HG02642 (cell line): ENCODE results near the gene SLC66A3.

ENCODE experiments used
- ATAC-seq: cut with Tn5 transposase; IDR thresholded peaks from one replicate; pipeline ENCODE4 v1.9.1; 2021; ENCODE audit warnings: mild to moderate bottlenecking; ENCODE audit not compliant: unreplicated experiment, poor library complexity

Gene SLC66A3

GRCh38 chr2:11155381-11156035 lies at the start of gene SLC66A3:
SLC66A3 (plus strand) TSS chr2:11155467; CDS start chr2:11155547, 80 bp downstream.
- peak; percentile 82 for ATAC-seq

DNA sequence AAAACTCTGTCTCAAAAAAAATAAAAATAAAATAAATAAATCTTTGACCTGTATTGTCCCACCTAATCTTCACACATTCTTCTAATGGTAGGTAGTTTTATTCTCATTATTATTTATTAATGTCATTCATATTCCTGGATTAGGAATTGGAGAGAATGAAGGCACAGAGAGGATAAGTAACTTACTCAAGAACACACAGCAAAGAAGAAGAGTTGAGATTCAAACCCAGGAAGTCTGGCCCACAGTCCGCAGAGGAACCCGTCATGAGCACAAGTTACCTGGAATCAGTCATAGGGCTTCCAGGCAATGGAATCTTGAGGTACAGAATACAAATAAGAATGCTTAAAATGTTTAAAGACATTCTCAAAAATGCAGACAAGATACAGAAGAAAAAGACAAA lies 46.3 kb upstream of the SLC66A3 start:
- no peak for ATAC-seq

DNA sequence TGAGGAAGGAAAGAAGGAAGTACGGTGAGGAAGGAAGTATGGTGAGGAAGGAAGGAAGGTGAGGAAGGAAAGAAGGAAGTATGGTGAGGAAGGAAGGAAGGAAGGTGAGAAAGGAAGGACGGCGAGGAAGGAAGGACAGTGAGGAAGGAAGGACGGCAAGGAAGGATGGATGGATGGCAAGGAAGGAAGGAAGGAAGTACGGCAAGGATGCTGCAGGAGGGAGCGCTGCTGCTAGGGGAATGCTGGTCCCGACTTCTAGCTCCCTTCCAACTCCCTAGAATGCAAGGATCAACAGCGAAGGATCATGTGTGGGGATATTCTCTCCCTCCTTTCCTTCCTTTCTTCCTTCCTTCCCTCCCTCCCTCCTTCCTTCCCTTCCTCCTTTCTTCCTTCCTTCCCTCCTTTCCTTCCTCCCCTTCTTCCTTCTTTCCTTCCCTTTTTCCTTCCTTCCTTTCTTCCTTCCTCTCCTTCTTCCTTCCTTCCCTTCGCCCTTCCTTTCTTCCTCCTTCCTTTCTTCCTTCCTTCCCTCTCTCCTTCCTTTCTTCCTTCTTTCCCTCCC lies 42.3 kb upstream of the SLC66A3 start:
- ATAC-seq = no peak

DNA sequence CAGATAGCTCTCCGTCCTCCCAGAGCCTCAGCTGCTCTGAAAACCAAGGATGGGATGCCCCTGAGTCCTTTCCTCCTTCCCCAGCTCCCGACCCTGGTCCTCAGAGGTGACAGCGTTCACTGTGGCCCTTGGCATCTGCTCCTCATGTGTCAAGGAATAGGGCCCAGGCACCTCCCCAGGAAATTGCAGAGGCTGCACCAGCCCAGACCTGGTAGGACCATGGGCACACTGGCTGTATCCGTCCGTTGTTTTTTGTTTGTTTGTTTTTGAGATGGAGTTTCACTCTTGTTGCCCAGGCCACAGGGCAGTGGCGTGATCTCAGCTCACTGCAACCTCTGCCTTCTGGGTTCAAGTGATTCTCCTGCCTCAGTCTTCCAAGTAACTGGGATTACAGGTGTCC lies 37.5 kb upstream of the SLC66A3 start:
- no peak for ATAC-seq

- ATAC-seq = no peak
Measured at GRCh38 chr2:11118761-11119160, 36.5 kb upstream of the SLC66A3 start.

DNA sequence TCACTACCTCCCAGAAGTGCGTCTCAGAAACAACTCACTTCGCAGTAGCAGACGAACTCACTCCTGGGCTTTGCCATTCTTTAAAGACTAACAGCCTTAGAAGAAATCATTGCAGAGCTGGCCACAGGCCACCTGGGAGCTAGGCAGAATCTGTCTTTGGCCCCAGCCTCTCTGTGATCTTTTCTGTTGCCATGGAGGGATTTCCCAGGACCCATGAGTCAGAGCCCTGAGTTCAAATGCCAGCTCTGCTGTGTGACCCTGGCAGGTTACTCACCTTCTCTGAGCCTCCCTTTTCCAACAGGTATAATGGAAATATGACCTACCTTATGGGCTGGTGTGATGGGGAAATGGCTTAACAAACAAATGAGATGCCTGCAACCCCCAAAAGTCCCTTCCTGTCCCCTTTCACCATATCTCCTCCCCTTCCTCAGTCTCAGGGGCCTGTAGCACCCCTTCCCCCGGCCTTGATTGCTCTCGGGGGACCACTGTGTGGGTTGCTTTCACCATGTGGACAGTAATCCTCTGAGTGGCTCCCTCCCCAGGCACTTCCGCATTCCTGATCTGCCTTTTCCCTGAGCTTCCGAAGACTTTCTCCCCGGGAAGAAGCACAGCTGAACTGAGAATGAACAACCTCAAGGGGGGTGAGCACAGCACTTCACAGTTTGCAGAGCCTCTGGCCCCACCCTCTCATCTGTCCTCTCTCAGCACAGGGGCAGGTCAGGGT lies 34.0 kb upstream of the SLC66A3 start:
- no peak for ATAC-seq

DNA sequence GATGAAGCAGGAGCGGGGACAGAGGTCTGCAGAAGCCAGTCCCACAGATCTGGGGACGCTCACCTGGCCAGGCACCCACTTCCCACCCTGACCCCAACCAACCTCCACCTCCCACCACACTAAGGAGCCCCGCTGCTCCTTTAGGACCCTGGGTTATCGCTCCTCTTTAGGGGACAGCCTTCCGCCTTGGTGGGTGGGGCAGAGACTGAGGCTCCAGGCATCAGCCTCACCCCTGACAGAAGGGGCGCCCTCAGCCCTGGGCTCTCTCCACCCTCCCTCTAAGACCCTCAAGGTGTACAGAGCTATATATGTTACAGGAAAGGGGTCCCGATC lies 33.5 kb upstream of the SLC66A3 start:
- ATAC-seq = no peak

GRCh38 chr2:11122380-11122779 lies 32.9 kb upstream of the SLC66A3 start:
- ATAC-seq = no peak

DNA sequence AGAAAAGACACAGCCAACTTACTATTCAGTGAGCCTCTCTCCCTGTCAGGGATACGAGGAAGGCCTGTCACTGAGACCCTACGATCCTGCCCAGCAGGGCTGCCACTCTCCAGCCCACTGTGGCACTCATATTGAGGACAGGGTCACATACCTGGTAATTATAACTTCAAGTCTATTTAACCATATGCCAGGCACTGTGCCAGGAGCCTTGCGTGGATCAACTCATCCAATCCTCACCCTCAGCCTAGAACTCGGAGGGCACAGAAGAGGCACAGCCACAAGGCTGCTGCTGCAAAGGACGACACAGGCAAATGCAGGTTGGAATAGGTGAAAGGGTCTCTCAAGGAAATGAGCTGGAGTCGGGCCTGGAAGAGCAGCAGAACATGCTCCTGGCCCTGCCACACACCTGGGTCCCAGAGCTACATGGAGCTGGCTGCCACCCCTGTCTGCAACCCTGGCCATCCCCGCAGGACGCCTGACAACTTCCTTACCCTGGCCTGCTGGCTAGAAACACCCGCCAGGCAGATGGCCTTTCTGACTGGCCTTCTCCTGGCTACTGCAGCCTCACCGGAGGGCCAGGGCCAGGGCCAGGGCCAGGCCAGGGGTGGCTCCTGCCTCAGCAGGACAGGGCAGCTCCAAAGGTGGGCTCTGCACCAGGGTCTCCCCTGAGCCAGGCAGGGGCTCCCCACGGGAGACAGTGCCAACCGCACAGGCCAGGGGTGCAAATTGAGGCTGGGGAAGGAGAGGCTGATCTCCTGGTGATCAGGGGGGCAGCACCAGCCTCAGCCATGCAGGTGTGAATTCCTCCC lies 32.1 kb upstream of the SLC66A3 start:
- ATAC-seq = no peak

DNA sequence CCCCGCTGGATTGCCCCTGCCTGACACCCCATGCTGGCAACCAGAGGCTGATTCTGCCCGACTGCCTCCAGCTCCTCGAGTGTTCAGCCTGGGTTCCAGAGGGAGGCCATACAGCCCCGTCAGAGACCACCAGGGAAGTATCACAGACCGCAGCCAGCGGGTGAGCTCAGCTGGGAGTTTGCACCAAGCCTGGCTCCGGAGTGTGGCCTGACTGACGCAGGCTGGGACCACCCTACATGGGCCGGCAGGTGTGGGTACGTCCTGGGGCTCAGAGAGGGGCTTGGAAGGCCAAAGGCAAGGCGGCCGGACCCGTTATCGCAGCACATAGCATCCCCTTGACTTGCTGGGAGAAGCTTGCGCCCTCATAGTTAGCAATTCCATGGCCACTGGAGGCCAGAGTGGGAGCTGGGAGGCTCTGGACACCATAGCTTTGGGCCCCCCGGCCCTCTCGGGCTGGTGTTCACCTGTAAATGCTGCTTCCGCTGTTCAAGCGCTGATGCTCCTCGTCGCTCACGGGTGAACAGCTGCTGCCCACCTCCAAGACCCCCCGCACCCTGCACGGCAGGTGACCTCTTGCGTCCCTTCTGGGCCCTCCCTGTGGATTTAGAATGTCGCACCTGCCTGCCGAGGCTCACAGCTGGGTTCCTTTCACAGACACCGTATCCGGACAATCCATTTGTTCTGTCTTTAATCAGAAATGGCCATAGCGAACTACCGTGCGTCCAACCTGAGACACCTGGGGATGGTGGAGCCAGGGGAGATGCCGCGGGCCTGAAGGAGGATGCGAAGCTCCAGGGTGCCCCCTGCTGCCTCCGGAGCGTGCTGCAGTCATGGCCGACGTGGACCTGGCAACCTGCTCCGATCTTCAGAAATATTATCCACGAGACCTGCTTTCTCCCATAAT lies 31.2 kb upstream of the SLC66A3 start:
- peak; percentile 63 for ATAC-seq

DNA sequence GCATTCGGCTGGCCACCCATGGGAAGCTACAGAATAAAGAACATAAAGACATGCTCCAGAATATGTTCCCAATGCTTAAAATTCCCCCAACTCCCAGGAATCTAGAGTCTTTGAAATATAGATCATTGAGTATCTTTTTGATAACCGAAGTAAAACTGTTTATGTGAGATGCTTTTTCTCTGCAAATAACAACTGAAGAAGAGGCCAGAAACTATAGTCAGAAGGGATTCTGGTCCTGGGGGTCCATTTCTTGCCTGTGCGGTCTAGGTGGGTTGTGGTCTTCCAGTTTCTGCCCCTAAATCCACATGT lies 30.6 kb upstream of the SLC66A3 start:
- ATAC-seq = no peak

DNA sequence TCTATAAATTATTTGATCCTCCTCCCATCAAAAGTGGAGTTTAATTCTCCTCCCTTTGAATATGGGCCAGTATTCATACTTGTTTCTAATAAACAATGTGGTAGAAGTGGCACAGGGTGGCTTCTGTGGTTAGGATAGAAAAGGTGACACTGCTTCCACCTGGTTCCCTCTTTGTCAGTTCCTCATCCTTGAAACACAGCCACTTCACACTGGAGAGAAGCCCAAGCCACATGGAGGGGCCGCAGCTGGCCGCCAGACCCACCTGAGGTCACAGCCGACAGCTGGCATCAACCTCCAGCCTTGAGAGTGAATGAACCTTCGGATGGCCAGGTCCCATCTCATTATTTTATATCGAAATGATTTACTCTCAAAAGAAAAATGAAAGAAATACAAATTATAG lies 27.5 kb upstream of the SLC66A3 start:
- no peak for ATAC-seq

DNA sequence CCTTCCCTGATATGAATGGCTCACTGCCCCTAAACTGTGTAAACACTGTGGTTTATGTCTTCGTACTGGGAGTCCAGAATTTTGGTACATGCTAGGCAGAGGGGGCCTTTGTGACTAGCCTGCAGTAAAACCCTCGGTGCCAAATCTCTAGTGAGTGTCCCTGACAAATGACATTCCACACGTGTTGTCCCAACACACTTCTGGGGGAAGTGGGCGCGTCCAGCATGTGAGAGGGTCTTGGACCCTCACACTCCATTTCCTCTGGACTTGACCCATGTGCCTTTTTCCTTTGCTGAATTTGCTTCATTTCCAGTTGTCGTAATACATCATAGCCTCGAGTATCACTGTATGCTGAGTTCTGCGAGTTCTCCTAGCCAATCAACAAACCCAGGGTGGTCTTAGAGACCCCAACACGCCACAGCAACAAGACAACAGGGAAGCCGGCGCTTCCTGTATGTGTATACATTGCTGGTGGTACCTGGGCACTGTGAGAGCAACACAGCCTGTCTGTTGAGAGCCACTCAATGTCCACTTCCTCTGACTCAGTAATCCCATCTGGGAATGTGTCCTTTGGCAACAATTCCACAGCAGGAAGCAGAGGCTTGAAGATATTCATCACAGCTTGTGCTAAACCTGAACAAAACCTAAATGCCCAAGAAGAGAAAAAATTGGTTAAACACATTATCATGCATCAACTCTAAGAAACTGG lies 26.9 kb upstream of the SLC66A3 start:
- ATAC-seq = no peak

GRCh38 chr2:11129598-11130449 lies 25.4 kb upstream of the SLC66A3 start:
- peak; percentile 71 for ATAC-seq

GRCh38 chr2:11131166-11131920 lies 23.9 kb upstream of the SLC66A3 start:
- no peak for ATAC-seq

DNA sequence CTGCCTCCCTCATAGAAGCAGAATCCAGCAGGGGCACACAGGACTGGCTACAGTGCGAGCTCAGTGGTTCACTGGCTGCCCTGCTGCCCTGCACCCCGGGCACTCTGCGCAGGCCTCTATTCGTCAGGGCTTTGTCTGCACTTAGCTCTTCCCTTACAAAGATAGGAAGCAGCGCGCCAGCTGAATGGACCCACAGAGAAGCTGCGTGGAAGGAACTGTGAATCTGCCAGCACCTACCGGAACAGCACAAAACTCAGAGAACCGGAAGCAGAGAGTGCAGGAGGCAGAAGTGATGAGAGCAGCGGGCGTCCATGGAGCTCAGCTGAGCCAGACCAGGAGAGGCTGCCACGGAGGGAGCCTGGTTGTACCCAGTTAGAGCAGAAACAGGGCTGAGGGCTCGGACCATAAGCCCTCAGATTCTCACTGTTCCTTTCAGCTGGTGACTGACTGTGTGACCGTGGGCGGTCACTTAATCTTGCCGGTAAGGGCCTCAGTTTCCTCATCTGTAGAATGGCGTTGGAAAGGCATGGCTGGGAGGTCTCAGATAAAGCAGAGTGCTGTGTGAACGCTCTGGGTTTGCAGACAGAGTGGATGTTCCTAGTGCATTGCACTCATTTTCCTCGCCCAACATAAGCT lies 23.1 kb upstream of the SLC66A3 start:
- no peak for ATAC-seq

DNA sequence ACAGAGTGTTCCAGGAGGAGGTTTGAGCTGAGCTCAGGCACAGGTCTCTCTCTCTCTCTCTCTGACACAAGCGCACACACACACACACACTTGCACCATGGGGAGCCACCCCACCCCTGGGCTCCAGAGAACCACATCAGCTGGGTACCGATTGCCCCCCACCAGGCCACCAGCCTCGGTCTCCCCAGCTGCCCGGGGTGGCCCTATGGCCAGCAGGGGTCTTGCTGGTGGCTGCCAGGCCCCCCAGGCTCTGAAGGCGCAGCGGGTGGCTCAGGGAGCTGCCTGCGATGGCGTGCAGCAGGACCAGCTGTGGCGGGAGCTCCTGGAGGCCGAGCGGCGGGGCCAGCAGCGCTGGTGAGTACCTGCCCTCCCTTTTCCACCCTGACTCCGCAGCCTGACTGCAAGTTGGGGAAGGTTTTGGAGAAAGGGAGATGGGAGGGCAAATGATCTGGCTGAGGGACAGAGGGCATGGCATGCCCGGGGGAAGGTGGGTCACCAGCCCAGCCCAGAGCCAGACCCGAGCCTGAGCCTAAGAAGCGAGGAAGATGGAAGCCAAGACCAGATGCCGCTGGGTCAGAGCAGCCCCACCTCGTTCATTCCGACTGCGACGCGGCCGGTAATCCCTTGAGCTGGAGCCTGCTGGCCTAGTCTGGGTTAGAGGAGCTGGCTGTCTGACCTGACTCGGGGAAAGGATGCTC lies 21.9 kb upstream of the SLC66A3 start:
- no peak for ATAC-seq
